Hepatocyte (in vitro differentiated cells): ENCODE data around the gene HHAT. TPM values are rescaled to one million over a fixed set of nuclear protein-coding genes. Genes with fewer than 3 reads are reported as not detected.

Experiments
- DNase-seq: peaks from one replicate; pipeline ENCODE4 v3.0.0-alpha.2; 2016; ENCODE audit warnings: low spot score
- H2AFZ ChIP-seq: fragments of 200-600 bp; sonication (generic); 2 replicates; pipeline ENCODE4 v1.6.0; 2016; ENCODE audit warnings: antibody characterized with exemption, mild to moderate bottlenecking
- H3K27ac ChIP-seq: fragments of 200-600 bp; sonication (generic); 2 replicates; pipeline ENCODE4 v1.5.1; 2016; ENCODE audit warnings: mild to moderate bottlenecking
- H3K27me3 ChIP-seq: fragments of 200-600 bp; sonication (generic); 2 replicates; pipeline ENCODE4 v1.6.1; 2016
- H3K36me3 ChIP-seq: fragments of 200-600 bp; sonication (generic); replicated peaks from 2 replicates; pipeline ENCODE4 v1.5.1; 2016; ENCODE audit warnings: low read depth; ENCODE audit not compliant: insufficient read depth
- H3K4me1 ChIP-seq: fragments of 200-600 bp; sonication (generic); 2 replicates; pipeline ENCODE4 v1.5.1; 2016; ENCODE audit warnings: mild to moderate bottlenecking, moderate library complexity; ENCODE audit not compliant: insufficient read depth
- H3K4me2 ChIP-seq: fragments of 200-600 bp; sonication (generic); 2 replicates; pipeline ENCODE4 v1.6.0; 2016
- H3K4me3 ChIP-seq: fragments of 200-600 bp; sonication (generic); 2 replicates; pipeline ENCODE4 v1.5.1; 2016; ENCODE audit warnings: mild to moderate bottlenecking
- H3K79me2 ChIP-seq: fragments of 200-600 bp; sonication (generic); 2 replicates; pipeline ENCODE4 v1.6.0; 2017; ENCODE audit warnings: mild to moderate bottlenecking
- H3K9me2 ChIP-seq: fragments of 200-600 bp; sonication (generic); replicated peaks from 2 replicates; pipeline ENCODE4 v1.6.0; 2017; ENCODE audit warnings: mild to moderate bottlenecking; ENCODE audit not compliant: insufficient read depth
- H3K9me3 ChIP-seq: fragments of 200-600 bp; sonication (generic); 2 replicates; pipeline ENCODE4 v1.5.1; 2016; ENCODE audit warnings: low read depth, mild to moderate bottlenecking
- H4K20me1 ChIP-seq: fragments of 200-600 bp; sonication (generic); 2 replicates; pipeline ENCODE4 v1.6.0; 2016; ENCODE audit warnings: mild to moderate bottlenecking; ENCODE audit not compliant: insufficient read depth, poor library complexity, severe bottlenecking
- EZH2 ChIP-seq: fragments of 200-600 bp; sonication (generic); IDR thresholded peaks from 2 replicates; pipeline ENCODE4 v1.6.1; 2016; ENCODE audit warnings: antibody characterized with exemption, mild to moderate bottlenecking, borderline replicate concordance
- EZH2phosphoT487 ChIP-seq: fragments of 200-600 bp; sonication (generic); IDR thresholded peaks from one replicate; pipeline ENCODE4 v1.6.1; 2018; ENCODE audit warnings: antibody characterized with exemption, mild to moderate bottlenecking, low read depth, moderate library complexity; ENCODE audit not compliant: unreplicated experiment, severe bottlenecking
- WGBS: methylation state at CpG from one replicate; pipeline ENCODE4 v1.1.6; 2016; ENCODE audit warnings: low lambda C conversion rate; ENCODE audit errors: missing lambda C conversion rate; 5-methylcytosine and 5-hydroxymethylcytosine counted together
- polyA plus RNA-seq: library from polyadenylated mRNA; unstranded; fragments of >200 nt; fragmentation: Nextera tagmentation; extraction: Ambion mirVana; gene quantifications from 2 replicates; pipeline ENCODE4 v1.2.1, GENCODE V29; 2016
- total RNA-seq: library from RNA; depleted of rRNA; stranded (reverse); fragments of >200 nt; gene quantifications from 2 replicates; pipeline ENCODE4 v1.2.3, GENCODE V29; 2014
- TF ChIP-seq, protein P1 (sequence below): fragments of 200-600 bp; sonication (generic); IDR thresholded peaks from 2 replicates; pipeline ENCODE4 v1.5.1; 2016; ENCODE audit warnings: antibody characterized with exemption, mild to moderate bottlenecking; ENCODE audit not compliant: poor library complexity

HHAT gene
- total and polyA plus RNA-seq, 2 experiments from 2014 or later: 5.3 to 6.3 TPM

DNA sequence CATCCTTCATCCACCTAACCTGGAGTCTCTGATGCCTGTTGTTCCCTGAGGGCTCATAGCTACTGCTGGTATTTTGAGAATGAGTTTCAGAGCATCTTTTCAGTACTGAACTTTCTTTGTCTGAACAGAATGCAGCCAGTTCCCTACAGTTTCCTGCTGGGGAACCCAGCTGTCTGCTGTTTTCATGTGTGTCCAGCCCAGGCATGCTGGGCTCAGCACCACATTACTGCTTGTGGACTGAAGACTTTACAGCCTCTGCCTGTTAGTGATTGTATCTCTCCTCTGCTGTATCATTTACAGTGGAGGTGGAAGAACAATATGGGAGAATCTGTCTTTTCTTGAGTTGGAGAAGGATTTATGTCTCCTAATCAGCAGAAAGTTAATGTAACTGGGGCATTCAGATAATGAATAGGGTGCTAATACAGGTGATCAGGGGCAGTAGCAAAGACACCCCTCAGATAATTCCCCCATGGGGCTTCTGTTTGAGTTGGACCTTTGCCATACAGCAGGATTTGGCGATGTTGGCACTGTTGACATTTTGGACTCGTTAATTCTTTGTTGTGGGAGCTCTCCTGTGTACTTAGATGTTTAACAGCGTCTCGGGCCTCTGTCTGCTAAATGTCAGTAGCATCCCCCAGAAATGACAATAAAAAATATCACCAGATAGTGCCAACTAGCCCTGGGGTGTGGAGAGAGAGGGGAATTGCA is 207.7 kb downstream of the HHAT start:
- no peak for TF ChIP-seq EZH2phosphoT487
- TF ChIP-seq, protein P1, sequence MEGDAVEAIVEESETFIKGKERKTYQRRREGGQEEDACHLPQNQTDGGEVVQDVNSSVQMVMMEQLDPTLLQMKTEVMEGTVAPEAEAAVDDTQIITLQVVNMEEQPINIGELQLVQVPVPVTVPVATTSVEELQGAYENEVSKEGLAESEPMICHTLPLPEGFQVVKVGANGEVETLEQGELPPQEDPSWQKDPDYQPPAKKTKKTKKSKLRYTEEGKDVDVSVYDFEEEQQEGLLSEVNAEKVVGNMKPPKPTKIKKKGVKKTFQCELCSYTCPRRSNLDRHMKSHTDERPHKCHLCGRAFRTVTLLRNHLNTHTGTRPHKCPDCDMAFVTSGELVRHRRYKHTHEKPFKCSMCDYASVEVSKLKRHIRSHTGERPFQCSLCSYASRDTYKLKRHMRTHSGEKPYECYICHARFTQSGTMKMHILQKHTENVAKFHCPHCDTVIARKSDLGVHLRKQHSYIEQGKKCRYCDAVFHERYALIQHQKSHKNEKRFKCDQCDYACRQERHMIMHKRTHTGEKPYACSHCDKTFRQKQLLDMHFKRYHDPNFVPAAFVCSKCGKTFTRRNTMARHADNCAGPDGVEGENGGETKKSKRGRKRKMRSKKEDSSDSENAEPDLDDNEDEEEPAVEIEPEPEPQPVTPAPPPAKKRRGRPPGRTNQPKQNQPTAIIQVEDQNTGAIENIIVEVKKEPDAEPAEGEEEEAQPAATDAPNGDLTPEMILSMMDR: no peak
- TF ChIP-seq EZH2: no peak
- Histone ChIP-seq H3K27ac (no peak overlapping the region), H3K4me2 (no peak overlapping the region), H3K79me2 (no peaks in the 10 kb centered on the region), H3K4me3 (no peak overlapping the region), H3K9me2 (no peaks in the 10 kb centered on the region), H3K9me3 (no peaks in the 10 kb centered on the region), H3K36me3 (no peaks in the 10 kb centered on the region), H4K20me1 (no peaks in the 10 kb centered on the region), H3K27me3 (no peaks in the 10 kb centered on the region), H3K4me1 (no peaks in the 10 kb centered on the region), H2AFZ (no peak overlapping the region)
- 34% methylated on average over 4 of the region's 4 CpGs for WGBS
- no peak for DNase-seq

DNA sequence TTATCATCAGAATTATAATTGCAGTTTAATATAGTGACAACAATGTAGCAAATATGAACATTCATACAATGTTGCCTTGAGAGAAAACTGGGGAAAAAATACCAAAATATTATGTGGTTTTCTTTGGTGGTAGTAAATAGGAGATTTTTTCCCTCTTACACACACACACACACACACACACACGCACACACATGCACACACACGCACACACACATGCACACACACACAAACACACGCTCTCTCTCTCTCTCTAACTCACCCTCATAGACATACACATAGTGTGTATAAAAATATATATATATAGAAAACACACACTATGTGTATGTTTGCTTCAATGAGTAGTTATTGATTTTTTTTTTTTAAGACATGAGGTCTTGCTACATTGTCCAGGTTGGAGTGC is 211.6 kb downstream of the HHAT start:
- 93% methylated on average over 3 of the region's 3 CpGs for WGBS
- no peak overlapping the region for H3K4me2 ChIP-seq
- no peaks in the 10 kb centered on the region for H3K9me3 ChIP-seq
- H3K4me1 ChIP-seq: no peaks in the 10 kb centered on the region
- DNase-seq: no peak
- H3K36me3 ChIP-seq: no peaks in the 10 kb centered on the region
- H3K27me3 ChIP-seq: no peaks in the 10 kb centered on the region
- no peaks in the 10 kb centered on the region for H4K20me1 ChIP-seq
- H2AFZ ChIP-seq: no peak overlapping the region
- H3K79me2 ChIP-seq: no peaks in the 10 kb centered on the region
- TF ChIP-seq EZH2: no peak
- TF ChIP-seq EZH2phosphoT487: no peak
- TF ChIP-seq, protein P1: no peak
- no peak overlapping the region for H3K4me3 ChIP-seq
- no peak overlapping the region for H3K27ac ChIP-seq
- no peaks in the 10 kb centered on the region for H3K9me2 ChIP-seq

DNA sequence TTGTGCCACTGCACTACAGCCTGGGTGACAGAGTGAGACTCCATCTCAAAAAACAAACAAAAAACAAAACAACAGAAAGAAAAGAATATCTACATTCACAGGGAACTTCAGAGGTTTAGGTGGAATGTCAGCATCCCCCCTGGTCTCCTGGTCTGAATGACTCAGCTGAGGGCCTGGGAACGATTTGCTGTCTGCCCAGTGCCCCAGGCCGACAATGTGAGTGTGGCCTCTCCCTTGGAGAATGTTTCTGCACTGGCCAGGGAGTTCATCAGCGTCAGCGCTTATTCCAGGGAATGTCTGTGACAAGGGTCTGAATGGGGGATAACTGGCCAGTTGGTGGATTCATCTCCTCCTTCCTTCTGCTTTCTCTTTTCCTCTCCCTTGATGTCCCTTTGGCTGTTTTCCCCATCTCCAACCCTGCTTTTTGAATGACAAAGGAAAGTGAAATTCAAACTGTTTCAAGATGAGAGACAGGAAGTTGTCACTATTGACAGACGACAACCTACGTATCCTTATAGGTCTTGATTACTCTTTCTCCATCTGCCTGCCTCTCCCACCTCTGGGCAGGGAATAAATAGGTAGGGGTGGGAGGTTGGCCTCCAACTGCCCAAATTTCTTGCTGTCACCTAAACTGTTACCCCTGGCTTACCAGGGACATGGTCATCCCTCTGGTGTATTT is 213.1 kb downstream of the HHAT start:
- Histone ChIP-seq H3K4me1 (no peaks in the 10 kb centered on the region), H3K4me3 (no peak overlapping the region), H2AFZ (no peak overlapping the region), H3K27ac (no peak overlapping the region), H3K36me3 (no peaks in the 10 kb centered on the region), H3K9me2 (no peaks in the 10 kb centered on the region), H3K9me3 (no peaks in the 10 kb centered on the region), H4K20me1 (no peaks in the 10 kb centered on the region), H3K79me2 (no peaks in the 10 kb centered on the region), H3K27me3 (no peaks in the 10 kb centered on the region), H3K4me2 (no peak overlapping the region)
- DNase-seq: no peak
- WGBS: 64% methylated on average over 6 of the region's 6 CpGs
- TF ChIP-seq, protein P1: no peak
- TF ChIP-seq EZH2 (no peak), EZH2phosphoT487 (no peak)
